Stimulated activated CD8-positive, alpha-beta memory T cell treated with anti-CD3 and anti-CD28 coated beads, Interleukin-12 subunit alpha, Interleukin-12 subunit beta, amount 100 ng/mL, for 24 hours (primary cell): ENCODE measurements around the gene NCOA4.
"Not testable (repeated sequence)": the region's sequence is repeated elsewhere in the genome, so short reads cannot be mapped to it uniquely, and the experiment has no call there.

Experiments used
- DNase-seq: peaks from one replicate; pipeline ENCODE4 v3.0.0-alpha.2; 2020; ENCODE audit errors: extremely low read depth

The NCOA4 gene

GRCh38 chr10:46052057-46052790 is 21.8 kb upstream of the NCOA4 start:
- DNase-seq: no peak

GRCh38 chr10:46050941-46051623 is 20.7 kb upstream of the NCOA4 start:
- DNase-seq: no peak

GRCh38 chr10:46049497-46049831 is 19.0 kb upstream of the NCOA4 start:
- not testable (repeated sequence) for DNase-seq

- DNase-seq: no peak
Observed at GRCh38 chr10:46048152-46048551, 17.7 kb upstream of the NCOA4 start.

- DNase-seq: no peak
Observed at GRCh38 chr10:46046261-46046660, 15.8 kb upstream of the NCOA4 start, which contains the start of gene MSMB. MSMB (minus strand) TSS chr10:46046269; CDS start chr10:46046237, 32 bp downstream.

- DNase-seq: no peak
Observed at GRCh38 chr10:46042527-46042926, 12.1 kb upstream of the NCOA4 start.

- DNase-seq: no peak
Observed at GRCh38 chr10:46040004-46040403, 9.6 kb upstream of the NCOA4 start.

- DNase-seq: no peak
Observed at GRCh38 chr10:46037107-46037825, 6.8 kb upstream of the NCOA4 start.

GRCh38 chr10:46035923-46036849 is 5.8 kb upstream of the NCOA4 start:
- DNase-seq: no peak

GRCh38 chr10:46033602-46034011 is 3.2 kb upstream of the NCOA4 start:
- DNase-seq: no peak

- DNase-seq: no peak
Observed at GRCh38 chr10:46031648-46032532, 1.5 kb upstream of the NCOA4 start.

- no peak for DNase-seq
Observed at GRCh38 chr10:46029461-46030030, 877 bp downstream of the NCOA4 start.

GRCh38 chr10:46028584-46029460 is 1.6 kb downstream of the NCOA4 start:
- DNase-seq: no peak

GRCh38 chr10:46026106-46026505 is 4.3 kb downstream of the NCOA4 start:
- DNase-seq: no peak

- no peak for DNase-seq
Observed at GRCh38 chr10:46025406-46025805, 5.0 kb downstream of the NCOA4 start.

- no peak for DNase-seq
Observed at GRCh38 chr10:46024948-46025347, 5.5 kb downstream of the NCOA4 start.

GRCh38 chr10:46022978-46023702 is 7.3 kb downstream of the NCOA4 start:
- DNase-seq: peak; percentile 65

GRCh38 chr10:46020344-46020657 is 10.1 kb downstream of the NCOA4 start:
- no peak for DNase-seq
